NCI-H82 treated with DMSO at 0.1 percent for 48 hours (cell line): Measurements from ENCODE around the gene IRF2.

ENCODE experiments used
- DNase-seq: peaks from one replicate; lab custom pipeline; 2025; ENCODE audit not compliant: unreplicated experiment; lab: John Stamatoyannopoulos, UW

IRF2 gene

GRCh38 chr4:184432127-184432922, 42.0 kb downstream of the IRF2 start:
- DNase-seq, result no peak

DNA sequence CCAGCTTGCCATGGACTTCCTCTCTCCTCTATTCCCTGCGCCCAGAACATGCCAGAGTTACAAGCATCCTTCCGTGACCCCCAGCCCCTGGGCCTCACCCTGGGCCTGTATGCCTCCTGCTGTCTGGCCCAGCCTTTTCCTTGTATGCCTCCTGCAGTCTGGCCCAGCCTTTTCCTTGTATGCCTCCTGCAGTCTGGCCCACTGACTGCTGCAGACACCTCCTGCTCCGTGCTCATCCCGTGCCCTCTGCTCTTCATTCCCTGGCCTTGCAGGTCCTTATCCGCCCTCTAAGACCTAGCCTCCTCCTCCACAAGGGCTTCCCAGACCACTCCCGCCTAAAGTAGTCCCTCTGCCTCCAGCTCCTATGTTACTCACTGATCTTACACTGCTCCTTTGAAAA, 44.2 kb downstream of the IRF2 start:
- DNase-seq, result no peak

- no peak for DNase-seq
Observed at GRCh38 chr4:184428787-184429186, 45.6 kb downstream of the IRF2 start.

- DNase-seq, result no peak
Observed at GRCh38 chr4:184427687-184428086, 46.7 kb downstream of the IRF2 start.

DNA sequence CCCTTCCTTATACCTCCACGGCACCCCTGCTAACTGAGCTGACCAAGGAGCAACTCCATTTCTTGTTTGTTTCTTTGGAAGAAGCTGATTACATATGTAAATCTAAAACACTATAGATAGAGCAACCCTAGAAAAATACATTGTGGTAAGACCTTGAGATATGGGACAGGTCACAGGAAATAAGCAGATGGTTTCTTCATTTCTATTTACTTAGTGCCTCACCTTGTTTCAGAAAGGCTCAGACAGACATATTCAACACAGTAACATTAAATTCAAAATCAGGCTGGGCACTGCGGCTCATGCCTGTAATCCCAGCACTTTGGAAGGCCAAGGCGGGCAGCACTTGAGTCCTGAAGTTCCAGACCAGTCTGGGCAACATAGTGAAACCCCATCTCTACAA, 47.3 kb downstream of the IRF2 start:
- no peak for DNase-seq

- no peak for DNase-seq
Observed at GRCh38 chr4:184424993-184425758, 49.2 kb downstream of the IRF2 start.

GRCh38 chr4:184424279-184424678, 50.1 kb downstream of the IRF2 start:
- DNase-seq, result peak; percentile 43

DNA sequence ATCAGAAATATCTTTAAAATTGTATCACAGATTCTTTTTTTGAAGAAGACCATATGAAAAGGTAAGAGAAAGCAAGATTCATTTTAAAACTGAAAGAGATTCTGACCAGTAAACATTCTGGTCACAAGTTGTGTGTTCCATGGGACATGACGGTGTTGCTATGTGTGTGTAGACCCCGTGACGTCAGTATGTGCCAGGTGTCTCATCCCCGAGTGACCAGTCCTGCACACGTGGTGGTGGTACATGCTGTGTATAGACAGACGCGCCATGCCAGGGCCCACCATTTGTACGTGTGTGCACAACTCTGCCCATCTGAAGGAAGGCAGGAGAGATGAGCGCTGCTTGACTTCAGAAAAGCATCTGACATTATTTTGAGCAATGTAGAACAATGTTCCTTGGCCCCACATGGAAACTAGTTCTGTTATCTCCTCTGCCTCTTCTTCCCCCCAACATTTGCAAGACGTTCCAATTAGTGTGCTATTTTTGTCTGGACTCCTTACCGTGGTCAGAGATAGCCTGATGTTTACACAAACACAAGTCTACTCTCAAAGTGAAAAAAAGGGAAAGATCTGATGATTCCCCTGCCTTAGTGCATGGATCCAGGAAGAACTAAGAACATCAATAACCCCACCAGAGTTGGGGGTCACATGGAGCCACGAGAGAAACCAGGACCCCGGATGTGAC, 51.2 kb downstream of the IRF2 start:
- no peak for DNase-seq

- DNase-seq, result no peak
Observed at GRCh38 chr4:184422378-184422777, 52.0 kb downstream of the IRF2 start.

DNA sequence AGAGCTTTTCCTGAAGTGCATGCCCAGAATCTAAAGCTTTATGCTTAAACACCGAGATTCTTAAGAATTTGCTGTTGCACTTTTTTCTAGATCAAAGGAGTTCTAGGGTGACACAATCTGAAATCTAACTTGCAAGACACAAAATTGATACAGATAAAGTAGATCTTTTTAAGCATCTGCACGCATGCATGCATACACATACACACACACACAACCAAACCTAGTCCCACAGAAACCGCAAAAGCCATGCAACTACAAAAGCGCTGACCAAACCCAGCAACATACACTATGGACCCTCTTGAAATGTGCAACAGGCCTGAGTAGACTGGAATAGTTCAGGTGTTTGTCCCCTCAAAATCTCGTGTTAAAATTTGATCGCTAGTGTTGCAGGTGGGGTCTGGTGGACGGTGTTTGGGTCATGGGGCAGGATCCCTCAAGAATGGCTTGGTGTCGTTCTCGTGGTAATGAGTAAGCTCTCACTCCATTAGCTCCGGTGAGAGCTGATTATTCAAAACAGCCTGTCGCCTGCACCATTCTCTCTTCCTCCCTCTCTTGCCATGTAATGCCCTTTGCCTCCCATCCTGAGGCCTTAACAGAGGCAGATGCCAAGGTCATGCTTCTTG, 52.7 kb downstream of the IRF2 start:
- no peak for DNase-seq

- no peak for DNase-seq
Observed at GRCh38 chr4:184420881-184421416, 53.4 kb downstream of the IRF2 start.

- no peak for DNase-seq
Observed at GRCh38 chr4:184420402-184420801, 53.9 kb downstream of the IRF2 start.

- DNase-seq, result no peak
Observed at GRCh38 chr4:184419976-184420375, 54.4 kb downstream of the IRF2 start.

DNA sequence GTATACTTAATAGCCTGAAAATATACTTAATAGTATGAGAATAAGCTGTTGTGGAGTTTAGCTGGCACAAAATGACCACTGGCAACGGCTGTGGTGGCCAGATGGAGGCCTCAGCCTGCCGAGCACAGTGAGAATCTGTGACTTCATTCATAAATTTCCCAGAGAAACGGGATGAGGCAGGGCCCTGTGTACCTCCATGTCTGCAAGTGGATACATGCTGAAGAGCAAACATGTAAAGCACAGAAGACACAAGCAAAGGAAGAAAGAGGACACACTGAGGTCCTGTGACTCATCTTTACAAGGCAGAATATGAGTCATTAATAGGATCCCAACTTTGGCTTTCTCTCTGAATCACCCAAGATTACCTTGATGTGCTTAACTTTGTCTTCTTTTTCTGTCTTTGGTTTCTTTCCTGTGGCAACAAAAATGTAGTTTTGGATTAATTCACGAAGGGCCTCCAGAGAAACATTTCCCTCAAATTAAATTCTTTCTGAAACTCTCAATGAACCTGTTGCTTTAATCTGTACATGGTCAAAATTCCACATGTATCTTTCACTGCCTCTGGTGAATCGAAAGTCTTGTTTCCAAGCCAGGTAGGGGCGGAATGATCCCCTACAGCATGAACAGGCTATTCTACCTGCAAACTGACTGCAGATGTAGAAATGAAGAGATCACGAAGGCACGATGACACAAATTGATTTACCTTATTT, 56.4 kb downstream of the IRF2 start:
- no peak for DNase-seq

DNA sequence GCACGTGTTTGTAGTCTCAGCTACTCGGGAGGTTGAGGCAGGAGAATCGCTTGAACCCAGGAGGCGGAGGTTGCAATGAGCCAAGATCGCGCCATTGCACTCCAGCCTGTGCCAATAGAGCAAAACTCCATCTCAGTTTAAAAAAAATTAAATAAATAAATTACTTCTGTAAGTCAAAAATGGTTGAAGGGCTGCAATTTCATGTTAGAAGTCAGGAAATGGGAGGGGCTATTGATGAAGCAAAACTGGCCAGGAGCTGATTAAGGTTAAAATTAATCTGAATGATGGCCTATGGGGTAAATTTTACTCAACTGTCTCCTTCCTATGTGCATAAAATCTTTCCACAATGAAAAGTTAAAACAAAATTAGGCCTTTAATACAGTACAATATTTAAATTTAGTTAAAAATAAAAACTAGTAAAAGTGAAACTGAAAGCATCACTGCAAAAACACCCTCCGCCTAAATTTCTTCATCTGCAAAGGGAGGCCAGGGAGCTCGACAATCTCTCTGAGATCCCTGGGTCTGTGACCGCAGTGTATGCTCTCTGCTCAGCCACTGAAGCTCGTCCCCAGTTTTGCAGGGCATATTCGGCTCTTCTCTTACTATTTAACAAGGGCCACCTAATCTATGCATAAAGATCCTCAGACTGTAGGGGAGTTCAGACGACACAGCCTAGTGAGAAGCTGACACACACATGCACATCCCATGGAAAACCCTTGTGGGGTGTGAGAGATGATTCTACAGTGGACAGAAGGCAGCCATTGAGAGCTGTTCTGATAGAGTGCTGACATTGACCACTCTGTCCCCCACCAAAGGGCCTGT, 57.2 kb downstream of the IRF2 start:
- no peak for DNase-seq

GRCh38 chr4:184415071-184415470, 59.3 kb downstream of the IRF2 start:
- DNase-seq, result no peak

- no peak for DNase-seq
Observed at GRCh38 chr4:184413261-184414046, 60.9 kb downstream of the IRF2 start.

GRCh38 chr4:184410748-184411147, 63.6 kb downstream of the IRF2 start:
- DNase-seq, result no peak
